ENCODE results near the gene TAL1.
"Not testable (repeated sequence)": the region's sequence is repeated elsewhere in the genome, so short reads cannot be mapped to it uniquely, and the experiment has no call there.

The TAL1 gene

GRCh38 chr1:47213230-47213963 lies 18.6 kb downstream of the TAL1 start:
- intact Hi-C loops (cut with DNase I) = no loop called here
- DNase-seq = no peak

GRCh38 chr1:47212636-47213229 lies 19.3 kb downstream of the TAL1 start:
- intact Hi-C loops (cut with DNase I) = no loop called here
- DNase-seq = no peak

- DNase-seq = no peak
- intact Hi-C loops (cut with DNase I) = no loop called here
Observed at GRCh38 chr1:47211796-47212269, 20.2 kb downstream of the TAL1 start.

- no peak for DNase-seq
- intact Hi-C loops (cut with DNase I) = no loop called here
Observed at GRCh38 chr1:47210666-47211065, 21.4 kb downstream of the TAL1 start.

GRCh38 chr1:47209725-47210325 lies 22.2 kb downstream of the TAL1 start:
- intact Hi-C loops (cut with DNase I) = no loop called here
- DNase-seq = peak in 1 of 10 donors; percentile 27

- peak in 1 of 10 donors; percentile 71 for DNase-seq
- intact Hi-C loops (cut with DNase I) = no loop called here
Observed at GRCh38 chr1:47209091-47209490, 22.9 kb downstream of the TAL1 start.

- intact Hi-C loops (cut with DNase I) = no loop called here
- peak in 1 of 10 donors; percentile 76 for DNase-seq
Observed at GRCh38 chr1:47208374-47208850, 23.6 kb downstream of the TAL1 start.

- intact Hi-C loops (cut with DNase I) = no loop called here
- DNase-seq = no peak
Observed at GRCh38 chr1:47207803-47208373, 24.1 kb downstream of the TAL1 start.

GRCh38 chr1:47205918-47206317 lies 26.1 kb downstream of the TAL1 start:
- peak in 1 of 10 donors; percentile 49 for DNase-seq
- intact Hi-C loops (cut with DNase I) = no loop called here

- intact Hi-C loops (cut with DNase I) = not testable (repeated sequence)
Observed at GRCh38 chr1:47203504-47203903, 28.5 kb downstream of the TAL1 start.

GRCh38 chr1:47201179-47201578 lies 30.8 kb downstream of the TAL1 start:
- DNase-seq = peak in 1 of 10 donors; percentile 14
- intact Hi-C loops (cut with DNase I) = no loop called here

More at GRCh38 chr1:47203504-47203903, 28.5 kb downstream of the TAL1 start:
- not testable (repeated sequence) for DNase-seq

GRCh38 chr1:47198214-47198613 lies 33.8 kb downstream of the TAL1 start:
- peak in 1 of 10 donors; percentile 21 for DNase-seq
- intact Hi-C loops (cut with DNase I) = no loop called here

- peak in 1 of 10 donors; percentile 67 for DNase-seq
- intact Hi-C loops (cut with DNase I) = no loop called here
Observed at GRCh38 chr1:47196622-47197021, 35.4 kb downstream of the TAL1 start.

GRCh38 chr1:47195981-47196380 lies 36.0 kb downstream of the TAL1 start:
- peak in 1 of 10 donors; percentile 33 for DNase-seq
- intact Hi-C loops (cut with DNase I) = not testable (repeated sequence)

GRCh38 chr1:47194311-47194710 lies 37.7 kb downstream of the TAL1 start:
- DNase-seq = no peak
- intact Hi-C loops (cut with DNase I) = loop anchor here (5.0 kb wide), 1 partner anchor 533 kb away; no protein-coding TSS in a partner anchor

- DNase-seq = not testable (repeated sequence)
- intact Hi-C loops (cut with DNase I) = loop anchor here (2.0 to 5.0 kb wide), 2 partner anchors 231 to 534 kb away; no protein-coding TSS in a partner anchor
Observed at GRCh38 chr1:47193496-47193895, 38.5 kb downstream of the TAL1 start.

GRCh38 chr1:47192458-47193384 lies 39.3 kb downstream of the TAL1 start:
- peak in 8 of 10 donors; percentile 60 to 94 (median 72) for DNase-seq

GRCh38 chr1:47191940-47192457 lies 40.0 kb downstream of the TAL1 start:
- DNase-seq = no peak
- intact Hi-C loops (cut with DNase I) = loop anchor here (2.0 to 5.0 kb wide), 2 partner anchors 233 to 535 kb away; no protein-coding TSS in a partner anchor

More at GRCh38 chr1:47192458-47193384, 39.3 kb downstream of the TAL1 start:
- intact Hi-C loops (cut with DNase I) = loop anchor here (2.0 to 5.0 kb wide), 2 partner anchors 232 to 535 kb away; no protein-coding TSS in a partner anchor

GRCh38 chr1:47190857-47191256 lies 41.2 kb downstream of the TAL1 start:
- intact Hi-C loops (cut with DNase I) = loop anchor here (5.0 kb wide), 1 partner anchor 536 kb away; no protein-coding TSS in a partner anchor
- no peak for DNase-seq

Measured in posterior cingulate gyrus (tissue), 11 donors.